CD4-positive, alpha-beta T cell treated with Interleukin-10 for 1 hour (primary cell): ENCODE measurements around the gene DOCK2.
"Not testable (repeated sequence)": the region's sequence is repeated elsewhere in the genome, so short reads cannot be mapped to it uniquely, and the experiment has no call there.

ENCODE experiments used
- DNase-seq: peaks from one replicate; pipeline ENCODE4 v3.0.0-alpha.2; 2020

DOCK2 gene

DNA sequence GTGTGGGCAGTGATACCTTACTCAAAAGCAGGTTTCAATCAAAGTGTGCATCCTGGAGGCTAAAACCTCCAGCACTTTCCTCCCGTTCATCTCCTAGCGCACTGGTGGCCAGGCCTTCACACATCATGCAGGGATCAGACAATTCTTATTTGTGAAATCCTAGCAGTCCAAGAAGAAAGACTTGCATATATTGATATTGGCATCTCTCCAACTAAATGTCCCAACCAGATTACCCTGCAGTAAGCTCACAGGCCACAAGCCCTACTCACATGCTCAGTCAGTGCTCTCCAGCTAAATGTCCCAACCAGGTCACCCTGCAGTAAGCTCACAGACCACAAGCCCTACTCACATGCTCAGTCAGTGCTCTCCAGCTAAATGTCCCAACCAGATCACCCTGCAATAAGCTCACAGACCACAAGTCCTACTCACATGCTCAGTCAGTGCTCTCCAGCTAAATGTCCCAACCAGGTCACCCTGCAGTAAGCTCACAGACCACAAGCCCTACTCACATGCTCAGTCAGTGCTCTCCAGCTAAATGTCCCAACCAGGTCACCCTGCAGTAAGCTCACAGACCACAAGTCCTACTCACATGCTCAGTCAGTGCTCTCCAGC lies 196.7 kb downstream of the DOCK2 start:
- not testable (repeated sequence) for DNase-seq

DNA sequence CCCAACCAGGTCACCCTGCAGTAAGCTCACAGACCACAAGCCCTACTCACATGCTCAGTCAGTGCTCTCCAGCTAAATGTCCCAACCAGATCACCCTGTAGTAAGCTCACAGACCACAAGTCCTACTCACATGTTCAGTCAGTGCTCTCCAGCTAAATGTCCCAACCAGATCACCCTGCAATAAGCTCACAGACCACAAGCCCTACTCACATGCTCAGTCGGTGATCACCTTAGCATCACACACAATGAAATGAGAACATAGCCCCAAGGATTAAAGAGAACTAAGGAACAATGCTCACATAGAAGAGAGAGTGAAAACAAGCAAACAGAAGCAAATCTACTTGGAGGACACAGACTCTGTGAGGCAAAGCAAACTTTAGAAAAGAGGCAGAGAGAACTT lies 197.5 kb downstream of the DOCK2 start:
- not testable (repeated sequence) for DNase-seq

DNA sequence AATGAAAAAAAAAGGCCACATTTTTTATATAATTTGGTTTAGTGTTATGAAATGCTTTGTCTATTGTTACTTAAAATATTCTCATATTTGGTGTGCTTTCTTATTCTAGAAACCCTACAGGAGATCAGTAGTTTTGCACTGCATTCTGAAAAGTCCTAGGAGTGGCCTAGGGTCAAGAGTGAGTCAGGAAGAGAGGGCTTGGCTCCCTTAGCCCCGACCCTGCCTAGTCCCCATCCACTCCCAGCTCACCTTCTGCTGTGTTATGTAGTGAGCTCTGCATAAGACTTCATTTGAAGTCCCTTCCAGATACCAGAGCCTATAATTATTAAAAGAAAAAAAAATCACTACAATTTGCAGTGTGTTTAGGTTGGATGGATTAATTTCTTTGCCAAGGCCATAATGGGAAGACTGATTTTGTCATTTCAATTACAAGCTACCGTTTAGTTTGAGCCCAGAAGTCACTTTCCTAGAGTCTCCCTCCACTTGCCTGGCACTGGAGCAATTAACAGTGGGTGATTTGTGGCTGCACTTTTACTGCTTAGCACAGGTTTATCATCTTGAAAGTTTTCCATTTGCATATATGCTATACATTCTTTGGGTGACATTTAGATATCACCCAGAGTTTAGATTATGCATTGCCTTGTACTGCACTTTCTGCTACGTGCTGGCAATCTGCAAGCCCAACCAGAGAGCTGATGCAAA lies 199.9 kb downstream of the DOCK2 start:
- DNase-seq: no peak

GRCh38 chr5:169837686-169838085 lies 200.6 kb downstream of the DOCK2 start:
- no peak for DNase-seq

GRCh38 chr5:169838688-169839087 lies 201.6 kb downstream of the DOCK2 start:
- DNase-seq: no peak

DNA sequence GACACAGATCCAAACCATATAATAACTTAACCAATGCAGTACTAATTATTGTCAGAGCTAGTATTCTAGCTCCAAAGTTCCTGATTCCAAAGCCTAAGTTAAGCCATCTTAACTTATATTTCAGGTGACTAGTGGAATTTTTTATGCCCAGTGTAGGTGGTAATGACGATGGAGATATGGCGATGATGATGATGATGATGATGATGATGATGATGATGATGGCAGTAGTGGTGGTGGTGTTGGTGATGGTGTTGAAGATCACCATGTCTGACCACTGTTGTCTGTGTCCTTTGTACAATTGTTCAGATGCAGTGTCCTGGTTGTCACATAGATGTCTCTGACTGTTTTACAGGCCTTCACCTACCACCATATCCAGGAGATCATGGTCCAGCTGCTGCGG lies 203.3 kb downstream of the DOCK2 start:
- DNase-seq: no peak

DNA sequence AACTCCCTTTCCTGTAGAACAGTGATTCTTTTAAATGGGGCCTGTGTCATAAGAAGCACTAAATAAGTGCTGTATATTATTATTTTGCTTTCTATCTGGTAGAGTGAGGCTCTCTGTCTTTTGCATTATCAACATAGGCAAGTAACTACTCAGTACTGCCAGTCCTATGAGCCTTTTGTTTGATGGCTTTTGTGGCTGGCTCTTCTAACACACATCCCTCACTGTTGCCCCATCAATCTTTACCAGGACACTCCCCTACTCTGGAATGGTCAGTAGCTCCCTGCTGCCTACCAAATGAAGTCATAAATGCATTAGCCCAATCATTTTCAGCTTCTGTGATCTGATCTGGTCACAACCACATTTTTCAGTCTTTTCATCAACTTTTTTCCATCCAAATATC lies 205.6 kb downstream of the DOCK2 start:
- DNase-seq: no peak

- DNase-seq: no peak
Measured at GRCh38 chr5:169847519-169847918, 210.4 kb downstream of the DOCK2 start.

DNA sequence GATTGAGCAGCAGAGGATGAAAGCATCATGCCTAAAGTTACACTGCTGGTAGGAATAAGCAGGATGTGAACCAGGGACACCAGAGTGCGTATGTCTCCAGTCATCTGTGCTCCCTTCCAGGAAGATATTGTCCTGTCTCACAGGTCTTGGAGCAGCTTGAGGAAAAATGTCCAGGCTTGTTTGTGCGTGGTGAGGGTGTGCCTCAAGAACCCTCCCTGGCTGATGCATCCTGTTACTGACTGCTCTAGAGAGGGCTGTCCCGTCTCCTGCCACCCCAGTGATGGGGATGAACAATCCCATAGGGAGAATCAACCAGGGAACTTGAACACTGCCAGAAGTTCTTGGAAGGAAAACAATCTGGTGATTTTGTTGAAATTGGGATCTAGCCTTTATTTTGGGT lies 211.2 kb downstream of the DOCK2 start:
- DNase-seq: no peak

GRCh38 chr5:169848792-169849191 lies 211.7 kb downstream of the DOCK2 start:
- no peak for DNase-seq

GRCh38 chr5:169850409-169850808 lies 213.3 kb downstream of the DOCK2 start:
- DNase-seq: no peak

DNA sequence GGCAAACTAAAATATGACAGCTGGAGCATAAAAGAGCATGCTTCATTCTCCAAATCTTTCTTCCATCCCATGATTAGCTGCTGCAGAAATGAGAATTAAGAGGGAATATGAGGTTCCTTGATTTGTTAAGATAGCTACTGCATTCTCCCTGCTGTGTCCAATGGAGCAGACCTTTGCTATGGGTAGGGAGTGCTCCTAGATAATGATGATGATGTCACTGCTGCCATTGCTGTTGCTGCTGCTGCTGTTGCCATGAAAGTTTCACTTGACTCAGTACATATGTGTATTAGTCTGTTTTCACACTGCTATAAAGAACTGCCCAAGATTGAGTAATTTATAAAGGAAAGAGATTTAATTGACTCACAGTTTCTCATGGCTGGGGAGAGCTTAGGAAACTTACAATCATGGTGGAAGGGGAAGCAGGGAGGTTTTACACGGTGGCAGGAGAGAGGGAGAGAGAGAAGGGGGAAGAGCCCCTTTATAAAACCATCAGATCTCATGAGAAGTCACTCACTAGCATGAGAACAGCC lies 214.3 kb downstream of the DOCK2 start:
- no peak for DNase-seq

- DNase-seq: no peak
Measured at GRCh38 chr5:169856571-169856970, 219.5 kb downstream of the DOCK2 start.

GRCh38 chr5:169860585-169860984 lies 223.5 kb downstream of the DOCK2 start:
- no peak for DNase-seq

DNA sequence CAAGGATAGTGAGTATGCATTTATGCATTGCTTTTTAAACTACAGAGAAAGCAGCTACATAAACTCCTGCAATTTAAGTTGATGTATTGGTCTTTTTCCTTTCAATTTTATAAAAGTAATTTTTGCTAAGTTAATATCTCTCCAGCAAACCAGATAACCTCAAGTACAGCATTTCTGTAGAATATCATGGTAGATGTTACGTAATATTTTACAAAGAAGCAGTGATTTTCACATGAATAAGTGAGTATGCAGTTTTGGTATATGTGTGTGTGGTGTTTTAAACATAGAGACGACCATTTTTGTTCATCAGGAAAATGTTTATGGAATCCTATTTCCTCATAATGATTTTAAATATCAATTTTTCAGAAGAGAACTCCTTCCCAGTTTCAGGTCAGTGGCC lies 224.4 kb downstream of the DOCK2 start:
- DNase-seq: no peak

DNA sequence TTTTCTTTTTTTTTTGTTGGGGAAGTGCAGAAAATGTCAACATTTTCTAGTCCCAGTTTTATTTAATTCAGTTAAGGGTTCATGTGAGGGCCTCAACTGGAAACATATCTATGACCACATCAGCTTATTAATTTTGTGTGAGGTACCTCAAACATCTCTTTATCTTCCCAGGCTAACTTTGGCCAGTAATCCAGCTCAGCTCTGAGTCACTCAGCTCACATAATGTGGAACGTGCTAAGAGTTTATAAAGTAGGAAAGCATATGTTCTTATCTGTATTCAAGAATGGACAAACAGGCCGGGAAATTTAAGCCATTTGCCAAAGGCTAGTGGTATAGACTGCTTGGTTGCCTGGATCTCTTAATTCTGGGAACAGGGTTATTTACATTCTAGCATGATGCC lies 224.9 kb downstream of the DOCK2 start:
- DNase-seq: no peak

- no peak for DNase-seq
Measured at GRCh38 chr5:169862391-169862811, 225.3 kb downstream of the DOCK2 start.

- DNase-seq: no peak
Measured at GRCh38 chr5:169864483-169864882, 227.4 kb downstream of the DOCK2 start.

DNA sequence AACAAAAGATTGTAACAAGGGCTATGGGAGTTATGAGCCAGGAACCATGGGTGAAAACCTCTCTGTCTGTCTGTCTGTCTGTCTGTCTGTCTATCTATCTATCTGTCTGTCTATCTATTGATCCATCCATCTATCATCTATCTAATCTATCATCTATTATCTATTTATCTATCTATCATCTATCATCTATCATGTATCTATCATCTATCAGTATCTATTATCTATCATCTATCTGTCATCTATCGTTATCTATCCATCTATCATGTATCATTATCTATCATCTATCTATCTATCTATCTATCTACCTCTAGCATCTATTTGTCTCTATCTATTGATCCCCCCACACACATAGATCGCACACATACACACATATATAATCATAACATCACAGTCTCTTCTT lies 230.3 kb downstream of the DOCK2 start:
- DNase-seq: no peak

DNA sequence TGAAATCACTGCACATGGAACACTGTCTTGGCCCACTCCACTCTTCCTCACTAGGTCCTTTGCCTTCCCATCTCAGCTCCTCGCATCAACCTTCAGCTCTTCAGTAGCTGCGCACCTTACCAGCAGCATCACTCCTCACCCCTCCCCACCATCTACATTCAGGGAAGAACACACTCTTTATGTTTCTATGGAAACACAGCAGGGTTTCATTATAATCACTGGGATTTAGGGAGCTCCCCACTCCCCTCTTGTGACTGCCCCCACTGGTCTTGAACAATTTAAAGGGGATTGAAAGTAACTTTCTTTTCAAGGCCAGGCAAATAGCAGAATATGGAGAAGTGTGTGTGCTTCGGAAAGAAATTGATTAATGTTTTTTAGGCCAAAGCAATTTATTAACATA lies 232.0 kb downstream of the DOCK2 start:
- no peak for DNase-seq

DNA sequence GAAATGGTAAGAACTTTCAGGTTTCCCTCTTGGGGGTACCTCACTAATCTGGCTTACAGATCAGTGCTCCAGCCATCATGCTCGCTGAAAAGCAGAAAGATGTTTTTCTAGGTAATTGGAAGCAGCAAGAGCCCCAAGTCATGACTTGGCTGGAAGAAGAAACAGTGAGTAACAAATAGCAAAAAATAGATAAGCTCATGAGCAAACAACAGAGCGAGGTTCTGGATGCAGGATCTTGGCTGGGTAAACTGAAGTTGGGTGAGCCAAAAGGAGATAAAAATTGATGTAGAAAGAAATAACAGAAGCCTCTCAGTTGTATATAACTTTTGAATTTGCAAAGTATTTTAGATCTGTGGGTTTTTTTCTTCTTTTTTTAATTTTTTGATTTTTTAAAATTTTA lies 233.1 kb downstream of the DOCK2 start:
- no peak for DNase-seq

GRCh38 chr5:169871826-169872490 lies 234.9 kb downstream of the DOCK2 start:
- no peak for DNase-seq

DNA sequence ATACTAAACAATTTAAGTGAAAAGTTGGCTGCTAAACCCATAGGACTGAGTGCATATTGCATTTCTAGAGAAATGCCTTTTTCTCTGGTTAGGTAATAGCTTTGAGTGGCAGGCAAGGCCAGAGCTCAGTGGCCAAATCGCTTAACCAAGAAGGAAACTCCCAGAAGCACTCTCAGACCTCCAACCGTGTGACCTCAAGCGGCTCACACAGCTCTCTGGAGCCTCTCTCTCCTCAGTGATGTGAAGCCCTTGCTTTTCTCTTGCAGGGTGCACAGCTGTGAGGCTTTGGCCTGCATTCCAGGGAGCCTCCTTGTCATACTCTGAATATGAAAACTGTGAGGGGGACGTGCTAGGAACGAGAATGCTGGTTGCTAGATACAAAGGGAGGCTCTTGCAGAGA lies 236.6 kb downstream of the DOCK2 start:
- no peak for DNase-seq

DNA sequence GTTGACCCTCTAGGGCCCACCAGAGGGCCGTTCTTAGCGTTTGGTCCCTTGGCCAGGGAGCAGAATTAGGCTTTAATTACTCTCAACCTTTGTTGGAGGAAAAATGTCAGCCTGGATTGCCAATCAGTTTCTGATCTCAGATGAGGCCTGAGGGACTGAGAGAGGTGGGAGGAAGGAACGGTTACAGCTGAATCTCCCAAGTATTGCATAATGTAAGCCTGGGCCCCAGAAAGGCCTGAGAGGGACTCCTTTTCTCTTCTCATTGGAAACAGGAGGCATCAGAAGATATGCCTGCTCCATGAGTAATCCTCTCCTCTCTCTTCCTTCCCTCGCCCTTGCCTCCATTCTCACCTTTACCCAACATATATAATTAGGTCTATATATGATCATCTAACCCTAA lies 237.5 kb downstream of the DOCK2 start:
- DNase-seq: no peak
